Measurements from ENCODE around the gene CA14. TPM values are rescaled to one million over a fixed set of nuclear protein-coding genes. Genes with fewer than 3 reads are reported as not detected.
A peak's percentile ranks its signal among the peaks of the same experiment; 100 is the strongest.

Gene CA14
- total RNA-seq, 4 donors from 2014 or later, result not detected

DNA sequence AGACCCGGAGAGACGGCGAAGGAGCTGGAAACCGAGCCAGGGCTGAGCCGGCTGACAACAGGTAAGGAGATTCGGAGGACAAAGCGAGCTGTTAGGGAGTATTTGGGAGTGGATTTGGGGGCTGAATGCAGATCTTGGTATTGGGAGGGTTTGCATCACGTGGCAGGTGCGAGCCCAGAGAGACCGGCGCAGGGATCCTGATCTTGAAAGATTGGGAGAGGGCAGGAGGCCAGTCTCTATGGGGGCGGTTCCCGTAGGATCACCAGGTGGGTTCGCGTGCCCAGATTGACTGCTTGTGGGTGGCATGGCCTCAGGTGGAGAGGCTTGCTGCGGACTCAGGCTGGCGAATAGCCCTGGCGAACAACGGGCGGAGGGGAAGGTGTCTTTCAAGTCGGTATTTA is 25.0 kb downstream of the CA14 start:
- DNase-seq (ENCODE audit: low spot score) (no peak), ATAC-seq (ENCODE audit: low FRiP score) (peak; percentile 40)
- TF ChIP-seq, protein P1, sequence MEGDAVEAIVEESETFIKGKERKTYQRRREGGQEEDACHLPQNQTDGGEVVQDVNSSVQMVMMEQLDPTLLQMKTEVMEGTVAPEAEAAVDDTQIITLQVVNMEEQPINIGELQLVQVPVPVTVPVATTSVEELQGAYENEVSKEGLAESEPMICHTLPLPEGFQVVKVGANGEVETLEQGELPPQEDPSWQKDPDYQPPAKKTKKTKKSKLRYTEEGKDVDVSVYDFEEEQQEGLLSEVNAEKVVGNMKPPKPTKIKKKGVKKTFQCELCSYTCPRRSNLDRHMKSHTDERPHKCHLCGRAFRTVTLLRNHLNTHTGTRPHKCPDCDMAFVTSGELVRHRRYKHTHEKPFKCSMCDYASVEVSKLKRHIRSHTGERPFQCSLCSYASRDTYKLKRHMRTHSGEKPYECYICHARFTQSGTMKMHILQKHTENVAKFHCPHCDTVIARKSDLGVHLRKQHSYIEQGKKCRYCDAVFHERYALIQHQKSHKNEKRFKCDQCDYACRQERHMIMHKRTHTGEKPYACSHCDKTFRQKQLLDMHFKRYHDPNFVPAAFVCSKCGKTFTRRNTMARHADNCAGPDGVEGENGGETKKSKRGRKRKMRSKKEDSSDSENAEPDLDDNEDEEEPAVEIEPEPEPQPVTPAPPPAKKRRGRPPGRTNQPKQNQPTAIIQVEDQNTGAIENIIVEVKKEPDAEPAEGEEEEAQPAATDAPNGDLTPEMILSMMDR (IDR thresholded peaks at IDR 0.05), result no peak

DNA sequence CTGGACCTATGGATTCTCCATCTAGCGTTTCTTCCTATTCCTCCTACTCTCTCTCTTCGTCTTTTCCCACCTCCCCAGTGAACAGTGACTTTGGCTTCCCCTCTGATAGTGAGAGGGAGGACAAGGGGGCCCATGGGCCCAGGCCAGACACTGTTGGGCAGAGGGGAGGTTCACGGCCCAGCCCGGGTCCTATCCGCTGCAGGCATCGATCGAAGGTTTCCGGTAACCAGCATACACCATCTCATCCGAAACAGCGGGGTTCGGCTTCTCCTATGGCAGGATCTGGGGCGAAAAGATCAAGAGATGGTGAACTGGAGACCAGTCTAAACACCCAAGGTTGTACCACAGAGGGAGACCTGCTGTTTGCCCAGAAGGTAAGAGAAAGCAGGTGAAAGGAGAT is 25.7 kb downstream of the CA14 start:
- ATAC-seq (ENCODE audit: low FRiP score), result no peak
- TF ChIP-seq, protein P1 (IDR thresholded peaks at IDR 0.05), result no peak
- no peak for DNase-seq (ENCODE audit: low spot score)

DNA sequence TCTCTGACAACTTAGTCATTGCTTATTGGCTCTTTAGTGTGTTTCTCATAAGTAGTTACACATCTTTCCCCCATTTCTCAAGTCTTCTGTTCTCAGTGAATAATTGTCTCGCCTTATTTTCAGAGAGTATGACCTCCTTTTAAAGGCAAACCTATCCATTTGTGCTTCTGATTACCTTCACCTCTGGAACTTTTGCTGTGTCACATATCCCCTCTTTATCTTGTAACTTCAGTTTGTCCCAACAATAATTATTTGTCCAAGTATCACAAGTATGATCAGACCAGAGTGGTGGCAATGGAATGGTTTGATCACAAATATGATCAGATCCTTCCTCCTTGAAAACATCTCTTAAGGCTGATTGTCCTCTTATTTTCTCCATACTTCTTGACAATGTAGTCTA is 30.8 kb downstream of the CA14 start:
- DNase-seq (ENCODE audit: low spot score) (no peak), ATAC-seq (ENCODE audit: low FRiP score) (no peak)
- TF ChIP-seq, protein P1 (IDR thresholded peaks at IDR 0.05), result no peak

DNA sequence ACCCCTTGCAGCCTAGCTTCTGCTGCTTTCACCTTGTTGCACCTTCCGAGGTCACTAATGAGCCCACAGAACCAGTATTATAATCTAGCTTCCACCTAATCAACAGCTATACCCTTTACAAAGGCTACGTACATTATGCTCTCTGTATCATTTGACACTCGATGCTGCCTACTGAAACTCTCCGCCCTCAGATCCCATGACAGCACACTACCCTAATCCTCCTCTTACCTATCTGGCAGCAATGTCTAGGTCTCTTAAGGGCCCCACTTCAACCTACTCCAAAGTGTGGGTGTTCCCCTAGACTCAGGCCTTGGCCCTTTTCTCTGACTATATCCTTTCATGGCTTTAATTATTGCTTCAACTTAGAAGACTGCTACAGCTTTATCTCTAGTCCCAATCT is 31.2 kb downstream of the CA14 start:
- DNase-seq (ENCODE audit: low spot score) (no peak), ATAC-seq (ENCODE audit: low FRiP score) (no peak)
- TF ChIP-seq, protein P1 (IDR thresholded peaks at IDR 0.05), result no peak

DNA sequence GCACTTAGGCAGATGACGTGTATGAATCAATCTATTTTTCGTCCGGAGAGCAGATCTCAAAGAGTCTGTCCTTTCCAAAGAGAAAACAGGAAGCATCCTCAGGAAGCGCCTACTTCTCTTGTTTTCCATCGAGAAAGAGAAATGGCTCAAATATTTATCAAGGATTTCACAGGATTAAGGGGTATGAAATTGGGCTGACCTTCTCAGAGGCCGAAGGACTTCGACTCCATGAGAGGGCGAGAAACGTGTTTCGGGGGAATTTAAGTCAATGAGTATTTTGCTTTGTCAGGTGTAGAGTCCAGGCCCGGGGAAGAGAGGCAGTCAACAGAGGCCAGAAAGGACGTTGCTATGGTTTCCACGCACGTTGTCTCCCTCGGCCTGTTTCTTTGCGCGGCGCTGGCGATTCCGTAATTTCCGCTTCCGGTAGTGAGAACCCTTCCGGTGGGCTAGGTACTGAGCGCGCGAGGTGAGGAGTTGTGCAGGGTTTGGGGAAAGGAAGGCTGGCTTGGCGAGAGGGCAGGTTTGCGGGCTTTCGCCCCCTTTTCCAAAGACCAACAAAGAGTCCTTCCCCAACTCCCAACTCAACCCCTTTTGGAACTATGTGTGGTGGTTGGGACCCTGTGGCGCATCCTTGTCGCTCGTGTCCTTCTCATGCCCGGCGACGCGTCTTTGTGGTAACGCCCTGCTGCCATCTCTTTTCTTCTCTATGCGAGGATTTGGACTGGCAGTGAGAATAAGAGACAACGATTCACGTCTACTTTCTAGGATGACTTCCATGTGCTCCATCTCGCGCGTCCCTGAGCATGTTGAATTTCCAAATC is 36.1 kb downstream of the CA14 start, which contains the start of gene MRPS21:
TSS of gene MRPS21 (plus strand) at position 429 of the 821 bp plus-strand sequence. CDS start 506 bp downstream, outside the sequence.
- TF ChIP-seq, protein P1 (IDR thresholded peaks at IDR 0.05), result no peak
- ATAC-seq (ENCODE audit: low FRiP score) (peak; percentile 89), DNase-seq (ENCODE audit: low spot score) (peak; percentile 56)

DNA sequence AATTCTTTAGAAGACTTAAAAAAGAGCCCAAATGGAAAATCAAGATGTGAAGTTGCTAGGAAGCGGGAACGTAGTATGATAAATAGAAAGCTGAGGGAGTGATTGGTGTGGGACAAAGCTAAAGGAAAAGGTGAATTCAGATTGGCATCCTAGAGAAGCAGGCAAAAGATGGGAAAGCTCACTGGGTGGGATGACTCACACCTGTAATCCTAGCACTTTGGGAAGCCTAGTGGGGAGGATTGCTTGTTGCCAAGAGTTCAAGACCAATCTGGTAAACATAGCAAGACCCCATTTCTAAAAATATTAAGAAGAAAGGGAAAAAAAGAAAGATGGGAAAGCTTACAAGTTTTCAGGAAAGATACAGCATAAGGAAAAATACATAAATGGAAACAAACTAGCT is 37.9 kb downstream of the CA14 start:
- no peak for DNase-seq (ENCODE audit: low spot score)
- ATAC-seq (ENCODE audit: low FRiP score), result no peak
- TF ChIP-seq, protein P1 (IDR thresholded peaks at IDR 0.05), result no peak

DNA sequence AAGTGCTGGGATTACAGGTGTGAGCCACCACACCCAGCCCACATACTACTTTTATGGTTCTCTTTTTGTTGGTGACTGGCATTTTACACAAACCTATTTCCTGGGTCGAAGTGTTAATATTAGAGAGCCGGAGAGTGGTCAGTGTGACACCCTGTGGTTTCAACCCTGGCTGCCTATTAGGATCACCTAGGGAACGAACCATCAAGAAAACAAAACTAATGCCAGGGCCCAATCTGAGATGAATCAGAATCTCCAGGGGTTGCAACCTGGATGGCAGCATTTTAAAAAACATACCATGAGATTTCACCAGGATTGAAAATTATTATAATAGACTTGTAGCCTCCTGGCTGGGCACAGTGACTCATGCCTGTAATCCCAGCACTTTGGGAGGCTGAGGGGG is 42.1 kb downstream of the CA14 start:
- ATAC-seq (ENCODE audit: low FRiP score) (no peak), DNase-seq (ENCODE audit: low spot score) (no peak)
- TF ChIP-seq, protein P1 (IDR thresholded peaks at IDR 0.05), result no peak
